Measurements from ENCODE around the gene C5orf58. TPM values are rescaled to one million over a fixed set of nuclear protein-coding genes. Genes with fewer than 3 reads are reported as not detected.

C5orf58 gene, protein sequence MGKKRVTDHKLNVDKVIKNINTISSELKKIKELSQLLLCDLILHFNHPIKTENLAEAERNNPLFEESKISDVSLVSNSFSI
- 0.58 and 6.4 TPM in 2 replicates for total RNA-seq (2014; rRNA removed; shearing (Covaris generic))

GRCh38 chr5:170232786-170233185, at the start of gene C5orf58:
TSS of gene C5orf58 (plus strand) at chr5:170232985. CDS start at chr5:170234977, 1,992 bp downstream.

Other genes with a start within 250 kb of the C5orf58 start
- gene FOXI1, start 127.1 kb upstream of the C5orf58 start, total RNA-seq (2014; rRNA removed; shearing (Covaris generic)): not detected in 2 replicates
- 0.05 and 1.1 TPM in 2 replicates for gene LCP2, start 64.8 kb downstream of the C5orf58 start, total RNA-seq (2014; rRNA removed; shearing (Covaris generic))
- gene KCNMB1, start 156.4 kb downstream of the C5orf58 start, total RNA-seq (2014; rRNA removed; shearing (Covaris generic)): not detected in 2 replicates